ENCODE data around the gene FZD4. TPM values are rescaled to one million over a fixed set of nuclear protein-coding genes. Genes with fewer than 3 reads are reported as not detected.

FZD4 gene
- total RNA-seq, 1 donor from 2014 or later = 11.9 TPM

DNA sequence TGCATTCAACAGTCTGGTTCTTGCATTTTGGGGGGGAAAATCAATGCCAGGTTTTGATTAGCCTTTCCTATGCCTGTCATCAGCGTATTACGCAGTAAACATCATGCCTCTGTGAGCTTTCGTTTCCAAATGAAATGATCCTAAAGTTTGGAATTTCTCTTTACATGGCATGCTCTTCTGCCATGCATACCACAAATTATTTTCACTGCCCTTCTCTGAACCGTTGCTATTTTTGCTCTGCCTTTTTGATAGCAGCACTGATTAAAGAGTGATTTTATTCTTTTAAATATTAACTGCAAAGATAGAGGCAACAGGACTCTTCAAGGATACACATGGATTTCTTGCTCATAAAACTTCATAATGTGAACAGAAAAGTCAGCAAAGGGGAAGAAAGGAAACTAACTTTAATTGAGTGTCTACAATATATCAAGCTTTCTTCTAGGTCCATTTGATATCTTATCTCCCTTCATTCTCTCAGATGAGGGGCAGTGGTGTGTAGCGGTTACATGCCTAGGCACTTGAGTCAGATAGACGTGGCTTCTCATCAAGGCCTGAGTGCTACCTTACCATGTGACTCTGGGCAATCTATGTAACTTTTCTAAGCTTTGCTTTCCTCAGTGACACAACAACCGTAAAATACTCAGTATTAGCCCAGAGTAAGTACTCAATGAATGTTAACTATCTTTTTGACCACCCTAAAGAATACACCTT lies 25.0 kb upstream of the FZD4 start:
- H3K27ac Mint-ChIP-seq = no peak overlapping the region
- TF ChIP-seq CTCF (conservative IDR thresholded peaks at IDR 0.05) = no peak
- no peak overlapping the region for H3K4me3 Mint-ChIP-seq
- H3K27me3 Mint-ChIP-seq = no peaks in the 10 kb centered on the region
- no peak for DNase-seq (ENCODE audit: extremely low spot score, unreplicated experiment)
- no peaks in the 10 kb centered on the region for H3K36me3 Mint-ChIP-seq
- peaks cover 4% of the 10 kb centered on the region for H3K4me1 Mint-ChIP-seq (ENCODE audit: unreplicated experiment)
- no peaks in the 10 kb centered on the region for H3K9me3 Mint-ChIP-seq

DNA sequence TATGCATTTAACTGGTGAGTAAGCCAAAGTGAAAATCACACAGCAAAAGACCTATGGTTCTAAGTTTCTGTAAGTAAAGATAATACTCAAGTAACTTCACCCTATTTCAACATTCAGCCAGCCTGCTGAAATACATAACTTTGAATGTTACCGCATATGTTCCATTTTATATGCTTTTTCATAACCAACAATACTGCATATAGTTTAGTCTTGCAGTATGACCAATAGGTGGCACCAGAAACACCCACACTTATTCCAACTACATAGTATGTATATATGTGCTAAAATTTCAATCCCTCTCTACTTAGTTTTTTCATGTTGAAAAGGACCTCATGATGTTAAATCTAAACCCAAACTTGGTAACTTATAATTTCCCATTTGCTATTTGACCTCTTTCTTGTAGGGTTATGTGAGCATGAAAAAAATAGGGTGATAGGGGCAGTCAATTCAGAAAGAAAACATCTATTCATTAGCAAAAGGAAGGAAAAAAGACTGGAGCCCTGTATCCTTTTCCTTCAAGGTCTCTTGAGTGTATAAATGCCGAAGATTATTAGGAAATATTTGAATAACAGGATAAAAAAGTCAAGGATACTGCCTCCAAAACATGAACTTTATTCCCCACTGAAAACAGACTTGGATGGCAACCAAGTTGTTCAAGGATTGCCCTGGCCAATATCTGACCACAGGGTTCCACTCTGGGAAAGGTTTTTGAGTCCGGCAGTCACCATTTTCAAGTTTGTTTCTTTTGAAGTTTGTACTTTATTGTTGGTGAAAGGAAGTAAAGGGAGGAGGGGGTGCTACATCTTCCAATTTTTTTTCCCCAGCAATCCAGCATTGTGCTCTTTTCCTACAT lies 23.8 kb upstream of the FZD4 start:
- TF ChIP-seq CTCF (conservative IDR thresholded peaks at IDR 0.05) = peak; percentile 74
- H3K27ac Mint-ChIP-seq = no peak overlapping the region
- peaks cover 4% of the 10 kb centered on the region for H3K4me1 Mint-ChIP-seq (ENCODE audit: unreplicated experiment)
- no peaks in the 10 kb centered on the region for H3K36me3 Mint-ChIP-seq
- no peak for DNase-seq (ENCODE audit: extremely low spot score, unreplicated experiment)
- no peaks in the 10 kb centered on the region for H3K9me3 Mint-ChIP-seq
- no peaks in the 10 kb centered on the region for H3K27me3 Mint-ChIP-seq
- no peak overlapping the region for H3K4me3 Mint-ChIP-seq

GRCh38 chr11:86978247-86978646 lies 23.1 kb upstream of the FZD4 start:
- Mint-ChIP-seq H3K27ac (no peak overlapping the region), H3K4me1 (ENCODE audit: unreplicated experiment) (peaks cover 4% of the 10 kb centered on the region), H3K9me3 (peaks cover 5% of the 10 kb centered on the region), H3K4me3 (no peak overlapping the region), H3K27me3 (no peaks in the 10 kb centered on the region), H3K36me3 (no peaks in the 10 kb centered on the region)
- no peak for TF ChIP-seq CTCF (conservative IDR thresholded peaks at IDR 0.05)
- no peak for DNase-seq (ENCODE audit: extremely low spot score, unreplicated experiment)

- DNase-seq (ENCODE audit: extremely low spot score, unreplicated experiment) = no peak
- Mint-ChIP-seq H3K9me3 (peaks cover 9% of the 10 kb centered on the region), H3K27ac (no peak overlapping the region), H3K4me3 (no peak overlapping the region), H3K4me1 (ENCODE audit: unreplicated experiment) (peaks cover 4% of the 10 kb centered on the region), H3K36me3 (no peaks in the 10 kb centered on the region), H3K27me3 (no peaks in the 10 kb centered on the region)
- TF ChIP-seq CTCF (conservative IDR thresholded peaks at IDR 0.05) = no peak
Observed at GRCh38 chr11:86977441-86978050, 22.4 kb upstream of the FZD4 start.

DNA sequence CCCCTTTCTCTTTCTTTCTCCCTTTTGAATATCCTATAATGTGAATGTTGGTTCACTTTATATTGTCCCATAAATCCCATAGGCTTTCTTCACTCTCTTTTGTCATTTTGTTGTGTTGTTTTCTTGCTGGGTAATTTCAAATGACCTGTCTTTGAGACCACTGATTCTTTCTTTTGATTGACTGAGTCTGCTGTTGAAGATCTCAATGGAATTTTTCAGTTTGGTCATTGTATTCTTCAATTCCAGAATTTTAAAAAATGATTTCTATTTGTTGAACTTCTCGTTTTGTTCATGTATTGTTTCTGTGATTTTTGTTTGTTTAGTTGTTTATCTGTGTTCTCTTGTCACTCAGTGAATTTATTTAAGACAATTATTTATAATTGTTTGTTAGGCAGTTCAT lies 17.5 kb upstream of the FZD4 start:
- TF ChIP-seq CTCF (conservative IDR thresholded peaks at IDR 0.05) = no peak
- H3K36me3 Mint-ChIP-seq = no peaks in the 10 kb centered on the region
- H3K4me3 Mint-ChIP-seq = no peak overlapping the region
- no peak overlapping the region for H3K27ac Mint-ChIP-seq
- peaks cover 10% of the 10 kb centered on the region for H3K9me3 Mint-ChIP-seq
- H3K27me3 Mint-ChIP-seq = no peaks in the 10 kb centered on the region
- DNase-seq (ENCODE audit: extremely low spot score, unreplicated experiment) = no peak
- H3K4me1 Mint-ChIP-seq (ENCODE audit: unreplicated experiment) = no peaks in the 10 kb centered on the region

Measured in type B pancreatic cell (in vitro differentiated cells).